Measurements from ENCODE around the gene GP1BB.

GP1BB gene

GRCh38 chr22:19728271-19728670 lies 4.9 kb downstream of the GP1BB start:
- Histone ChIP-seq H3K9ac (ENCODE audit: low read depth, low read length) (no peak overlapping the region), H3K9me3 (ENCODE audit: insufficient read depth, low read length, severe bottlenecking) (no peaks in the 10 kb centered on the region), H3K27me3 (ENCODE audit: insufficient read depth, low read length, poor library complexity) (no peaks in the 10 kb centered on the region), H3K4me3 (ENCODE audit: low read depth in 1 of 2, low read length in 2 of 2) (no peak overlapping the region), H3K36me3 (ENCODE audit: insufficient read depth, low read length) (no peaks in the 10 kb centered on the region), H3K79me2 (ENCODE audit: insufficient read depth, low read length) (no peaks in the 10 kb centered on the region), H4K20me1 (ENCODE audit: insufficient read depth, low read length) (no peaks in the 10 kb centered on the region), H3K4me1 (ENCODE audit: insufficient read depth, low read length) (peaks cover 13% of the 10 kb centered on the region), H3K27ac (ENCODE audit: low read length) (no peak overlapping the region), H3K4me2 (ENCODE audit: insufficient read depth, low read length) (no peak overlapping the region), H2AFZ (ENCODE audit: low read depth, low read length) (no peak overlapping the region)
- DNase-seq (no peak), ATAC-seq (ENCODE audit: insufficient read depth, low read depth) (no peak)
- TF ChIP-seq EZH2 (IDR thresholded peaks at IDR 0.05; ENCODE audit: borderline replicate concordance, low read depth, low read length, severe bottlenecking) (no peak), CTCF (IDR thresholded peaks at IDR 0.05; ENCODE audit: borderline replicate concordance, extremely low read depth, low read length, poor library complexity, severe bottlenecking) (no peak)

- no peak overlapping the region for H3K9ac ChIP-seq (ENCODE audit: low read depth, low read length)
- ATAC-seq (ENCODE audit: insufficient read depth, low read depth) (no peak), DNase-seq (no peak)
- H3K4me3 ChIP-seq (ENCODE audit: low read depth in 1 of 2, low read length in 2 of 2), result no peak overlapping the region
- H4K20me1 ChIP-seq (ENCODE audit: insufficient read depth, low read length), result no peaks in the 10 kb centered on the region
- no peaks in the 10 kb centered on the region for H3K27me3 ChIP-seq (ENCODE audit: insufficient read depth, low read length, poor library complexity)
- no peaks in the 10 kb centered on the region for H3K9me3 ChIP-seq (ENCODE audit: insufficient read depth, low read length, severe bottlenecking)
- no peak overlapping the region for H2AFZ ChIP-seq (ENCODE audit: low read depth, low read length)
- no peak overlapping the region for H3K4me2 ChIP-seq (ENCODE audit: insufficient read depth, low read length)
- peaks cover 13% of the 10 kb centered on the region for H3K4me1 ChIP-seq (ENCODE audit: insufficient read depth, low read length)
- TF ChIP-seq CTCF (IDR thresholded peaks at IDR 0.05; ENCODE audit: borderline replicate concordance, extremely low read depth, low read length, poor library complexity, severe bottlenecking) (no peak), EZH2 (IDR thresholded peaks at IDR 0.05; ENCODE audit: borderline replicate concordance, low read depth, low read length, severe bottlenecking) (no peak)
- H3K27ac ChIP-seq (ENCODE audit: low read length), result no peak overlapping the region
- H3K36me3 ChIP-seq (ENCODE audit: insufficient read depth, low read length), result no peaks in the 10 kb centered on the region
- H3K79me2 ChIP-seq (ENCODE audit: insufficient read depth, low read length), result no peaks in the 10 kb centered on the region
These were observed 5.5 kb downstream of the GP1BB start for GRCh38 chr22:19728836-19729235.

GRCh38 chr22:19729507-19729906 lies 6.2 kb downstream of the GP1BB start:
- Histone ChIP-seq H3K36me3 (ENCODE audit: insufficient read depth, low read length) (no peaks in the 10 kb centered on the region), H3K4me3 (ENCODE audit: low read depth in 1 of 2, low read length in 2 of 2) (no peak overlapping the region), H3K9ac (ENCODE audit: low read depth, low read length) (no peak overlapping the region), H4K20me1 (ENCODE audit: insufficient read depth, low read length) (no peaks in the 10 kb centered on the region), H3K4me1 (ENCODE audit: insufficient read depth, low read length) (peaks cover 13% of the 10 kb centered on the region), H3K4me2 (ENCODE audit: insufficient read depth, low read length) (no peak overlapping the region), H3K9me3 (ENCODE audit: insufficient read depth, low read length, severe bottlenecking) (no peaks in the 10 kb centered on the region), H3K79me2 (ENCODE audit: insufficient read depth, low read length) (no peaks in the 10 kb centered on the region), H3K27me3 (ENCODE audit: insufficient read depth, low read length, poor library complexity) (no peaks in the 10 kb centered on the region), H3K27ac (ENCODE audit: low read length) (no peak overlapping the region), H2AFZ (ENCODE audit: low read depth, low read length) (no peak overlapping the region)
- no peak for TF ChIP-seq CTCF (IDR thresholded peaks at IDR 0.05; ENCODE audit: borderline replicate concordance, extremely low read depth, low read length, poor library complexity, severe bottlenecking)
- no peak for TF ChIP-seq EZH2 (IDR thresholded peaks at IDR 0.05; ENCODE audit: borderline replicate concordance, low read depth, low read length, severe bottlenecking)
- no peak for ATAC-seq (ENCODE audit: insufficient read depth, low read depth)
- DNase-seq, result no peak

GRCh38 chr22:19730198-19730597 lies 6.9 kb downstream of the GP1BB start:
- H3K9me3 ChIP-seq (ENCODE audit: insufficient read depth, low read length, severe bottlenecking), result no peaks in the 10 kb centered on the region
- H3K4me2 ChIP-seq (ENCODE audit: insufficient read depth, low read length), result peak overlapping the region; percentile 91
- H3K27me3 ChIP-seq (ENCODE audit: insufficient read depth, low read length, poor library complexity), result no peaks in the 10 kb centered on the region
- H3K4me1 ChIP-seq (ENCODE audit: insufficient read depth, low read length), result peaks cover 13% of the 10 kb centered on the region
- no peak for TF ChIP-seq EZH2 (IDR thresholded peaks at IDR 0.05; ENCODE audit: borderline replicate concordance, low read depth, low read length, severe bottlenecking)
- H3K79me2 ChIP-seq (ENCODE audit: insufficient read depth, low read length), result no peaks in the 10 kb centered on the region
- no peaks in the 10 kb centered on the region for H4K20me1 ChIP-seq (ENCODE audit: insufficient read depth, low read length)
- H3K4me3 ChIP-seq (ENCODE audit: low read depth in 1 of 2, low read length in 2 of 2), result peak overlapping the region in 1 of 2 experiments; percentile 65; a peak in 2 of 4 replicates
- peak overlapping the region; percentile 58 for H3K9ac ChIP-seq (ENCODE audit: low read depth, low read length)
- peak overlapping the region; percentile 91 for H2AFZ ChIP-seq (ENCODE audit: low read depth, low read length)
- no peaks in the 10 kb centered on the region for H3K36me3 ChIP-seq (ENCODE audit: insufficient read depth, low read length)
- H3K27ac ChIP-seq (ENCODE audit: low read length), result peak overlapping the region; percentile 72
- ATAC-seq (ENCODE audit: insufficient read depth, low read depth) (peak; percentile 2; the same call in 1 of the 3 replicates), DNase-seq (no peak)

All from DND-41 (cell line).